ENCODE results near the gene GNB1L. TPM values are rescaled to one million over a fixed set of nuclear protein-coding genes. Genes with fewer than 3 reads are reported as not detected.

Gene GNB1L
- total RNA-seq, 1 donor, result 5.2 TPM

DNA sequence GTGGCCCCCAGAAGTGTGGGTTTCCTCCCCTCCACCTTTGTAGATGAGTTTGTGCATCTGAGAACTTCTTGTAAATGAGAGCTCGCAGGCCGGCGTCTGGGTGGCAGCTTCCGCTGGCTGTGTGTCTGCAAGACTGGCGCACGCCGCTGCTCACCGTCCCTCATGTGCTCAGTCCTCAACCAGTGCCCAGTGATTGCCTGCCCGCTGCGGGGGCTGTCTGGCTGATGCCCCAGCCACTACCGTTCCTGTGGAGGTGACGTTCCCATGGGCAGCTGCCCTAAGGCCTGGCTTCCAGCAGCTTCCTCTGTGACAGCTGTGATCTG is 85.3 kb downstream of the GNB1L start:
- DNase-seq (ENCODE audit: low read depth), result no peak
- no peak overlapping the region for H3K4me3 ChIP-seq (ENCODE audit: low read depth, low read length)
- TF ChIP-seq, protein P1, sequence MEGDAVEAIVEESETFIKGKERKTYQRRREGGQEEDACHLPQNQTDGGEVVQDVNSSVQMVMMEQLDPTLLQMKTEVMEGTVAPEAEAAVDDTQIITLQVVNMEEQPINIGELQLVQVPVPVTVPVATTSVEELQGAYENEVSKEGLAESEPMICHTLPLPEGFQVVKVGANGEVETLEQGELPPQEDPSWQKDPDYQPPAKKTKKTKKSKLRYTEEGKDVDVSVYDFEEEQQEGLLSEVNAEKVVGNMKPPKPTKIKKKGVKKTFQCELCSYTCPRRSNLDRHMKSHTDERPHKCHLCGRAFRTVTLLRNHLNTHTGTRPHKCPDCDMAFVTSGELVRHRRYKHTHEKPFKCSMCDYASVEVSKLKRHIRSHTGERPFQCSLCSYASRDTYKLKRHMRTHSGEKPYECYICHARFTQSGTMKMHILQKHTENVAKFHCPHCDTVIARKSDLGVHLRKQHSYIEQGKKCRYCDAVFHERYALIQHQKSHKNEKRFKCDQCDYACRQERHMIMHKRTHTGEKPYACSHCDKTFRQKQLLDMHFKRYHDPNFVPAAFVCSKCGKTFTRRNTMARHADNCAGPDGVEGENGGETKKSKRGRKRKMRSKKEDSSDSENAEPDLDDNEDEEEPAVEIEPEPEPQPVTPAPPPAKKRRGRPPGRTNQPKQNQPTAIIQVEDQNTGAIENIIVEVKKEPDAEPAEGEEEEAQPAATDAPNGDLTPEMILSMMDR (IDR thresholded peaks at IDR 0.05; ENCODE audit: insufficient read depth, low read depth, low read length), result no peak

DNA sequence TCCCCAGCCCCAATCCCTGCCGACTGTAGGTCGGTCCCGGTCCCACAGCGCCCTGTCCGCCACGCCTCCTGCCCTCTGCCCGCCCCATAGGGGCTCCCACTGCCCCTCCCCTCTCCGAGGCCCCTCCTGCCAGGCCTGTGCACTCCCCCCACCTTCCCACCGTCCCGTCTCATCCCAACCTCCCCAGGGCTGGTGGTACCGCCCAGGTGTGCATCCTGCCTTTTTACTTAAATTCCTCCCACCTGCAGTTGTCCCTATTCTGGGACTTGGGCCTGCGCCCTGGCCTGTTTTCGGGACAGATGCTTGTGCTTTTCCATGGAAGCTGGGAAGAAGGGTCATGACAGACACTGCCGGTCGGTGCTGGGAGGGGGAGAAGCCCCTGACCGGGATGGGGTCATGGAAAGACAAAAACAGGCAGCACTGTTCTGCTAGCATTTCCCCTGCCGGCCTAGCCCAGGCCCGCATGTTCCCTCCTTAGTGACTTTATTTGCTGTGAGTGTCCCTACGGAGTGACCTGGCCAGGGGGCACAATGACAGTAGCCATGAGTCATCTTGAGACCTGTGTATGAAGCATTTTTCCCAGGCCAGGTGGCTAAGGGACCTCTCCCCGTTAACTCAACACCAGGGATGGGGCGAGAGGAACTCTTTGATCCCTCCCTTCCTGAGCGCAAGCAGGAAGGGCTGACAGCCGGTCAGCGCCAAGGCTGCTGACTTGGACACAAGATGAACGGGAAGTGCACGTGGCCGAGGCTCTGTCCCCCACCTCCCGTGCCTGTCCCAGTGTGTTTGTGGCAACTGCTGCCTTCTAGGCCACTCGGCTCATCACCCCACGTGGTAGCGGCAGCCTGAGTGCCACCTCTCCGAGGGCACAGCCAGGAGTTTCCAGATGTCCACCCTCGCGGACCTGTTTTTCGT is 87.0 kb downstream of the GNB1L start:
- H3K4me3 ChIP-seq (ENCODE audit: low read depth, low read length), result no peak overlapping the region
- TF ChIP-seq, protein P1 (IDR thresholded peaks at IDR 0.05; ENCODE audit: insufficient read depth, low read depth, low read length), result no peak
- DNase-seq (ENCODE audit: low read depth), result no peak

DNA sequence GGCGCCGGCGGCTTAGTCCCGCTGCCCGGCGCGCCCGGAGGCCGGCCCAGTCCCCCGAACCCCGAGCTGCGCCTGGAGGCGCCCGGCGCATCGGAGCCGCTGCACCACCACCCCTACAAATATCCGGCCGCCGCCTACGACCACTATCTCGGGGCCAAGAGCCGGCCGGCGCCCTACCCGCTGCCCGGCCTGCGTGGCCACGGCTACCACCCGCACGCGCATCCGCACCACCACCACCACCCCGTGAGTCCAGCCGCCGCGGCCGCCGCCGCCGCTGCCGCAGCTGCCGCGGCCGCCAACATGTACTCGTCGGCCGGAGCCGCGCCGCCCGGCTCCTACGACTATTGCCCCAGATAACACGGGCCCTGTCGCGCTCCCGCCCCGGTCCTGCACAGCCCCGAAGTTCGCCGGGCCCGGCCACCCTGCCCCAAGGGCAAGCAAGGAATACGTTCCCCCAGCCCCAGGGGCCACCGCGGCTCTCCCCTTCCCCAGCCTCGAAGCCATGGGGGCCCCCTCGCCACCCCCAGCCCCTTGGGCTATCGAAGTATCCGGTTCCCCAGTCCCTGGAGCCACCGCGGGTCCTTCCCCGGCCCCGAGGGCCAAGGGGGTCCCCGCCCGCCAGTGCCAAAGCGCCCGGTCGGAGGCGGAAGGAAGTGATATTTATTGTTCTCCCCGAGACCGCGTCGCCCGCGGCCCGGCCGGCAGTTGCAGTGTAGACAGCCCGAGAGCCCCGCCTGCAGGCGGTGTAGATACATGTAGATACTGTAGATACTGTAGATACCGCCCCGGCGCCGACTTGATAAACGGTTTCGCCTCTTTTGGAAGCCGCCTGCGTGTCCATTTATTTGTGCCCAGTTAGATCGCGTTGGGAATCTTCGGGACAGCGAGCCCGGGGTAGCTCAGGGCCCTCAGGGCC is 87.9 kb downstream of the GNB1L start:
- peak overlapping the region; percentile 43 for H3K4me3 ChIP-seq (ENCODE audit: low read depth, low read length)
- TF ChIP-seq, protein P1 (IDR thresholded peaks at IDR 0.05; ENCODE audit: insufficient read depth, low read depth, low read length), result peak; percentile 30
- DNase-seq (ENCODE audit: low read depth), result peak; percentile 28

DNA sequence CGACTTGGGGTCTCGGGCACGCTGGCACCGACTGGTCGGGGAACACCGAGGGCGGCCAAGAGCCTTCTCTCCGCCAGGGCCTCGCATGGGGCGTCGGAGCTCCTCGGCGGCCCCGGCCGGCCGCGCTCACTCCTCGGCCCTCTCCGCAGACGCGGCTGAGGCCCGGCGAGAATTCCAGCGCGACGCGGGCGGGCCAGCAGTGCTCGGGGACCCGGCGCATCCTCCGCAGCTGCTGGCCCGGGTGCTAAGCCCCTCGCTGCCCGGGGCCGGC is 88.5 kb downstream of the GNB1L start:
- TF ChIP-seq, protein P1 (IDR thresholded peaks at IDR 0.05; ENCODE audit: insufficient read depth, low read depth, low read length), result no peak
- DNase-seq (ENCODE audit: low read depth), result no peak
- no peak overlapping the region for H3K4me3 ChIP-seq (ENCODE audit: low read depth, low read length)

DNA sequence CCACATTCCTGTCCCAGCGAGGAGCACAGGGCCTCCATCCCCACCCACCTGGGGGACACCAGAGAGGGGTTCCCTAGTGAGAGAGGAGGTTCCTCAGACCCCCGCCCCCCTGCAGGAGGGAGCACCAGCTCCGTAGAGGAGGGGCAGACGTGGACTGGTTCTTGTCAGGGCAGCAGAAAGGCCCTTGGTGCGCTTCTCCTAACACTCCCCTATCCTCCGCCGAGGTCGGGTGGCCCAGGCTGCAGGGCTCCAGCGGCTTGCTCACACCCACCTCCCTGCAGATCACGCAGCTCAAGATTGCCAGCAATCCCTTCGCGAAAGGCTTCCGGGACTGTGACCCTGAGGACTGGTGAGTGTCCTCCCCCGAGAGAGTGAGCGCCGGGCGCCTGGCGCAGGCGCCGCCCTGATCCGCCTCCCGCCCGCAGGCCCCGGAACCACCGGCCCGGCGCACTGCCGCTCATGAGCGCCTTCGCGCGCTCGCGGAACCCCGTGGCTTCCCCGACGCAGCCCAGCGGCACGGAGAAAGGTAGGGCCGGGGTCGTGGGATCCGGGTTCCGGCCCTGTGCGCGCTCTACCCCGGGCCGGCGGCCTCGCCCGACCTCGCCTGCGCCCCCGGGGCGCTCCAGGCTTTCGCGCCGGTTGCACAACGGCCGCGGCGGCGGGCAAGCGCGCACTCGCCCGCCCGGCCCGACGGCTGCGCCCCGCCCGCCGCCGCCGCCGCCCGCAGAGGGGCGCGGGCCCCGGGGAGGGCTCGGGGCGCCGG is 89.0 kb downstream of the GNB1L start:
- TF ChIP-seq, protein P1 (IDR thresholded peaks at IDR 0.05; ENCODE audit: insufficient read depth, low read depth, low read length), result no peak
- peak overlapping the region; percentile 30 for H3K4me3 ChIP-seq (ENCODE audit: low read depth, low read length)
- peak; percentile 37 for DNase-seq (ENCODE audit: low read depth)

DNA sequence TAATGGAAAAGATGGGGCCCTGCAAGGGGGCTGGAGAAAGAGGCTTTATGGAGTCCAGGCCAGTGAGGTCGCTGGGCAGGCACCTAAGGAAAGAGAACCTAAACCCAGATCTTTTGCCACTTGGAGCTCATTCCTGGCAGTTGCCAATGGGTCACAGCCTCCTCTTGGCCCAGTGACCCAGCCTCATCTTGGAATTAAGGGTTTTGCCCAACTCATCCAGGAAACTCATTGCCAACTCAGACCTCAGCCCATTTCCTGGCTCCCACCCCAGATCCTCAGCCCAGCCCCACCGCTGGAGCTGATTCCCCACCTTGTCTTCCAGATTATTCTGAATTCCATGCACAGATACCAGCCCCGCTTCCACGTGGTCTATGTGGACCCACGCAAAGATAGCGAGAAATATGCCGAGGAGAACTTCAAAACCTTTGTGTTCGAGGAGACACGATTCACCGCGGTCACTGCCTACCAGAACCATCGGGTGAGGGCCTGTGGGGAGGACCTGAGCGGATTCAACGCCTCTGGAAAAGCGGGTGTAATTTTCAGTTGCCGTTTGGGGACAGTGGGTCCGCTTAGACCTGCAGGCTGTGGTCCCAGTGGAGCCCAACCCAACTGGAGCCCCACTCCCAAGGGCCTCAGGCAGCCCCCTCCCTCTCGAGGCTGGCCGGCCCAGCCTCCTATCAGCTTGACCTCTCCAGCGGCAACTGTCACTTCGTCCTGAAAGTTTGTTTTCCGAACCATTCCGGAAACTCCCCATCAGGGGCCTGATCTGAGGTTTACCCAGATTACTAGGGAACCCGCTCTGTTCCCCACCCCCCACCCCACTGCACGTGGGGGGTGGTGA is 89.8 kb downstream of the GNB1L start:
- TF ChIP-seq, protein P1 (IDR thresholded peaks at IDR 0.05; ENCODE audit: insufficient read depth, low read depth, low read length), result no peak
- no peak overlapping the region for H3K4me3 ChIP-seq (ENCODE audit: low read depth, low read length)
- no peak for DNase-seq (ENCODE audit: low read depth)

All from fibroblast of villous mesenchyme (primary cell).